ENCODE data around the gene RAP2C.

- TF ChIP-seq POLR2A (IDR thresholded peaks at IDR 0.05; ENCODE audit: low read length) (no peak), GATA1 (IDR thresholded peaks at IDR 0.05; ENCODE audit: low read depth, low read length) (no peak)
These were observed 43.9 kb upstream of the RAP2C start for GRCh38 chrX:132263127-132263526.
